WERI-Rb-1 (cell line): ENCODE measurements around the gene SRRM2.

Experiments used
- DNase-seq: peaks from one replicate; pipeline ENCODE4 v3.0.0-alpha.2; 2020
- H3K27ac ChIP-seq: fragments of 250-450 bp; sonication (Bioruptor Pico); 2 replicates; pipeline ENCODE4 v1.5.1; 2020; ENCODE audit warnings: mild to moderate bottlenecking, moderate library complexity
- H3K27me3 ChIP-seq: fragments of 250-450 bp; sonication (Bioruptor Pico); 2 replicates; pipeline ENCODE4 v1.5.1; 2021; ENCODE audit warnings: mild to moderate bottlenecking, low read depth, moderate library complexity; ENCODE audit not compliant: insufficient read depth, severe bottlenecking
- H3K36me3 ChIP-seq: fragments of 250-450 bp; sonication (Bioruptor Pico); 2 replicates; pipeline ENCODE4 v1.5.1; 2020; ENCODE audit warnings: mild to moderate bottlenecking, moderate library complexity
- H3K4me3 ChIP-seq: 2 replicates; pipeline ENCODE4 v1.5.1; 2011; ENCODE audit warnings: low read depth, mild to moderate bottlenecking, control low read depth, low read length
- H3K9me3 ChIP-seq: fragments of 250-450 bp; sonication (Bioruptor Pico); 2 replicates; pipeline ENCODE4 v1.5.1; 2021; ENCODE audit warnings: mild to moderate bottlenecking, moderate library complexity; ENCODE audit not compliant: severe bottlenecking
- TF ChIP-seq, protein P1 (sequence below): IDR thresholded peaks from 2 replicates; pipeline ENCODE4 v1.5.1; 2011; ENCODE audit warnings: low read depth, mild to moderate bottlenecking, control low read depth, inconsistent platforms, low read length

The SRRM2 gene

DNA sequence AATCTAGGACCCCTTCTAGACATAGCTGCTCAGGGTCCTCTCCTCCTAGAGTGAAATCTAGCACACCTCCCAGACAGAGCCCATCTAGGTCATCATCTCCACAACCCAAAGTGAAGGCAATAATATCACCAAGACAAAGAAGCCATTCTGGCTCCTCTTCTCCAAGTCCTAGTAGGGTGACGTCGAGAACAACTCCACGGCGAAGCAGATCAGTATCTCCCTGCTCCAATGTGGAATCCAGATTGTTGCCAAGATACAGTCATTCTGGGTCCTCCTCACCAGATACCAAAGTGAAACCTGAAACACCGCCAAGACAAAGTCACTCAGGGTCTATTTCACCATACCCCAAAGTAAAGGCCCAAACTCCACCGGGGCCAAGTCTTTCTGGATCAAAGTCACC is 10.7 kb downstream of the SRRM2 start:
- TF ChIP-seq, protein P1, sequence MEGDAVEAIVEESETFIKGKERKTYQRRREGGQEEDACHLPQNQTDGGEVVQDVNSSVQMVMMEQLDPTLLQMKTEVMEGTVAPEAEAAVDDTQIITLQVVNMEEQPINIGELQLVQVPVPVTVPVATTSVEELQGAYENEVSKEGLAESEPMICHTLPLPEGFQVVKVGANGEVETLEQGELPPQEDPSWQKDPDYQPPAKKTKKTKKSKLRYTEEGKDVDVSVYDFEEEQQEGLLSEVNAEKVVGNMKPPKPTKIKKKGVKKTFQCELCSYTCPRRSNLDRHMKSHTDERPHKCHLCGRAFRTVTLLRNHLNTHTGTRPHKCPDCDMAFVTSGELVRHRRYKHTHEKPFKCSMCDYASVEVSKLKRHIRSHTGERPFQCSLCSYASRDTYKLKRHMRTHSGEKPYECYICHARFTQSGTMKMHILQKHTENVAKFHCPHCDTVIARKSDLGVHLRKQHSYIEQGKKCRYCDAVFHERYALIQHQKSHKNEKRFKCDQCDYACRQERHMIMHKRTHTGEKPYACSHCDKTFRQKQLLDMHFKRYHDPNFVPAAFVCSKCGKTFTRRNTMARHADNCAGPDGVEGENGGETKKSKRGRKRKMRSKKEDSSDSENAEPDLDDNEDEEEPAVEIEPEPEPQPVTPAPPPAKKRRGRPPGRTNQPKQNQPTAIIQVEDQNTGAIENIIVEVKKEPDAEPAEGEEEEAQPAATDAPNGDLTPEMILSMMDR, result no peak
- H3K4me3 ChIP-seq, result no peak overlapping the region
- peaks cover 2% of the 10 kb centered on the region for H3K9me3 ChIP-seq
- H3K27ac ChIP-seq, result no peak overlapping the region
- H3K36me3 ChIP-seq, result peaks cover 100% of the 10 kb centered on the region
- H3K27me3 ChIP-seq, result no peaks in the 10 kb centered on the region
- no peak for DNase-seq

DNA sequence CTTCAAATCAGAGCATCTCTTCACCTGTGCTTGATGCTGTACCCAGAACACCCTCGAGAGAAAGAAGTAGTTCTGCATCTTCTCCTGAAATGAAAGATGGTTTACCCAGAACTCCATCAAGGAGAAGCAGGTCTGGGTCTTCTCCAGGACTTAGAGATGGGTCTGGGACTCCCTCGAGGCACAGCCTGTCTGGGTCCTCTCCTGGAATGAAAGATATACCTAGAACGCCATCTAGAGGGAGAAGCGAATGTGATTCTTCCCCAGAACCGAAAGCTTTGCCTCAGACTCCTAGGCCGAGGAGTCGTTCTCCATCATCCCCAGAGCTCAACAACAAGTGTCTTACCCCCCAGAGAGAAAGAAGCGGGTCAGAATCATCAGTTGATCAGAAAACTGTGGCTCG is 12.3 kb downstream of the SRRM2 start:
- no peak overlapping the region for H3K4me3 ChIP-seq
- no peak overlapping the region for H3K27ac ChIP-seq
- H3K36me3 ChIP-seq, result peaks cover 100% of the 10 kb centered on the region
- H3K27me3 ChIP-seq, result no peaks in the 10 kb centered on the region
- TF ChIP-seq, protein P1, result no peak
- DNase-seq, result no peak
- peaks cover 2% of the 10 kb centered on the region for H3K9me3 ChIP-seq

DNA sequence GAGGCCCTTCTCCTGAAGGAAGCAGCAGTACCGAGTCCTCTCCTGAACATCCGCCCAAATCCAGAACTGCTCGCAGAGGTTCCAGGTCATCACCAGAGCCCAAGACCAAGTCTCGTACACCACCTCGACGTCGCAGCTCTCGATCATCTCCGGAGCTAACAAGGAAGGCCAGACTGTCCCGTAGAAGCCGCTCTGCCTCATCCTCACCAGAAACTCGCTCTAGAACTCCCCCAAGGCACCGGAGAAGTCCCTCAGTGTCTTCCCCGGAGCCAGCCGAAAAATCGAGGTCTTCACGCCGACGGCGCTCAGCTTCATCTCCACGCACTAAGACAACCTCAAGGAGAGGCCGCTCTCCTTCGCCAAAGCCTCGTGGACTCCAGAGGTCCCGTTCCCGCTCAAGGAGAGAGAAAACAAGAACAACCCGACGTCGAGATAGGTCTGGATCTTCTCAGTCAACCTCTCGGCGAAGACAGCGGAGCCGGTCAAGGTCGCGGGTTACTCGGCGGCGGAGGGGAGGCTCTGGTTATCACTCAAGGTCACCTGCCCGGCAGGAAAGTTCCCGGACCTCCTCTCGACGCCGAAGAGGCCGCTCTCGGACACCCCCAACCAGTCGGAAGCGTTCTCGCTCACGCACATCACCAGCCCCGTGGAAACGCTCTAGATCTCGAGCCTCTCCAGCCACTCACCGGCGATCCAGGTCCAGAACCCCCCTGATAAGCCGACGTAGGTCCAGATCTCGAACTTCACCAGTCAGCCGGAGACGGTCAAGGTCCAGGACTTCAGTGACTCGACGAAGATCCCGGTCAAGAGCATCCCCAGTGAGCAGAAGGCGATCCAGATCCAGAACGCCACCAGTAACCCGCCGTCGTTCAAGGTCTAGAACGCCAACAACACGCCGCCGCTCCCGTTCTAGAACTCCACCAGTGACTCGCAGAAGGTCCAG is 13.3 kb downstream of the SRRM2 start:
- H3K27ac ChIP-seq, result no peak overlapping the region
- DNase-seq, result no peak

DNA sequence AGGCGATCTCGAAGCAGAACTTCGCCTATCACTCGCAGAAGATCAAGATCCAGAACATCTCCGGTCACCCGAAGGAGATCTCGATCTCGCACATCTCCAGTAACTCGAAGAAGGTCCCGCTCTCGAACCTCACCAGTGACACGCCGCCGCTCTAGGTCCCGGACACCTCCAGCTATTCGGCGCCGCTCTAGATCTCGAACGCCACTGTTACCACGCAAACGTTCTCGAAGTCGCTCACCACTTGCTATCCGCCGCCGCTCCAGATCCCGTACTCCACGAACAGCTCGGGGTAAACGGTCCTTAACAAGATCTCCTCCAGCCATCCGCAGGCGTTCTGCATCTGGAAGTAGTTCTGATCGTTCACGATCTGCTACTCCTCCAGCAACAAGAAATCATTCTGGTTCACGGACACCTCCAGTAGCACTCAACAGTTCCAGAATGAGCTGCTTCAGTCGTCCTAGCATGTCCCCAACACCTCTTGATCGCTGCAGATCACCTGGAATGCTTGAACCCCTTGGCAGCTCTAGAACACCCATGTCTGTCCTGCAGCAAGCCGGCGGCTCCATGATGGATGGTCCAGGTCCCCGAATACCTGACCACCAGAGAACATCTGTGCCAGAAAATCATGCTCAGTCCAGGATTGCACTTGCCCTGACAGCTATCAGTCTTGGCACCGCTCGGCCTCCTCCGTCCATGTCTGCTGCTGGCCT is 14.1 kb downstream of the SRRM2 start:
- Histone ChIP-seq H3K9me3 (peaks cover 2% of the 10 kb centered on the region), H3K27me3 (no peaks in the 10 kb centered on the region), H3K36me3 (peaks cover 98% of the 10 kb centered on the region), H3K27ac (no peak overlapping the region), H3K4me3 (no peak overlapping the region)
- TF ChIP-seq, protein P1, result no peak
- DNase-seq, result peak; percentile 5

More for the DNA sequence above, 13.3 kb downstream of the SRRM2 start:
- Histone ChIP-seq H3K4me3 (no peak overlapping the region), H3K27me3 (no peaks in the 10 kb centered on the region), H3K36me3 (peaks cover 100% of the 10 kb centered on the region), H3K9me3 (peaks cover 2% of the 10 kb centered on the region)
- TF ChIP-seq, protein P1, result no peak

DNA sequence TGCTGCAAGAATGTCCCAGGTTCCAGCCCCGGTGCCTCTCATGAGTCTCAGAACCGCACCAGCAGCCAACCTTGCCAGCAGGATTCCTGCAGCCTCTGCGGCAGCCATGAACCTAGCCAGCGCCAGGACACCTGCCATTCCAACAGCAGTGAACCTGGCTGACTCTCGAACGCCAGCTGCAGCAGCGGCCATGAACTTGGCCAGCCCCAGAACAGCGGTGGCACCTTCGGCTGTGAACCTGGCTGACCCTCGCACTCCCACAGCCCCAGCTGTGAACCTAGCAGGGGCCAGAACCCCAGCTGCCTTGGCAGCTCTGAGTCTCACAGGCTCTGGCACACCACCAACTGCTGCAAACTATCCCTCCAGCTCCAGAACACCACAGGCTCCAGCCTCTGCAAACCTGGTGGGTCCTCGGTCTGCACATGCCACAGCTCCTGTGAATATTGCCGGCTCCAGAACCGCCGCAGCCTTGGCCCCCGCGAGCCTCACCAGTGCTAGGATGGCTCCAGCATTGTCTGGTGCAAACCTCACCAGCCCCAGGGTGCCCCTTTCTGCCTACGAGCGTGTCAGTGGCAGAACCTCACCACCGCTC is 14.8 kb downstream of the SRRM2 start:
- Histone ChIP-seq H3K36me3 (peaks cover 98% of the 10 kb centered on the region), H3K9me3 (no peaks in the 10 kb centered on the region), H3K27ac (no peak overlapping the region), H3K4me3 (no peak overlapping the region), H3K27me3 (no peaks in the 10 kb centered on the region)
- peak; percentile 5 for DNase-seq
- TF ChIP-seq, protein P1, result no peak
